OCI-LY7 (cell line): ENCODE data around the gene GALNT14. TPM values are rescaled to one million over a fixed set of nuclear protein-coding genes. Genes with fewer than 3 reads are reported as not detected.

Experiments
- BruUV-seq: library from RNA; stranded (reverse); fragments of 400-500 nt; replicated peaks from 2 replicates; lab custom pipeline; 2021; lab: Mats Ljungman, UMichigan
- CTCF ChIA-PET: fragments of 300-600 bp; sonication (Branson Sonifier 250); formaldehyde crosslinking; loops from one replicate; lab custom pipeline; 2022; ENCODE audit warnings: antibody characterized with exemption; ENCODE audit not compliant: unreplicated experiment; lab: Charles Lee
- POLR2A ChIA-PET: fragments of 300-600 bp; sonication (Branson Sonifier 250); formaldehyde crosslinking; loops from one replicate; lab custom pipeline; 2022; ENCODE audit warnings: antibody characterized with exemption; lab: Charles Lee
- DNase-seq: peaks from one replicate; pipeline ENCODE4 v3.0.0-alpha.2; 2015; ENCODE audit warnings: low spot score
- H2AFZ ChIP-seq: fragments of 200-600 bp; sonication (generic), shearing (Covaris generic); 2 replicates; pipeline ENCODE4 v1.6.1; 2014; ENCODE audit warnings: mild to moderate bottlenecking, antibody characterized with exemption, low read length, moderate library complexity
- H3K27ac ChIP-seq: fragments of 200-600 bp; sonication (generic); 2 replicates; pipeline ENCODE4 v1.5.1; 2014; ENCODE audit warnings: mixed run types, low read depth, mild to moderate bottlenecking, moderate library complexity, low read length, inconsistent platforms; ENCODE audit not compliant: poor library complexity, severe bottlenecking
- H3K36me3 ChIP-seq: fragments of 200-600 bp; sonication (generic); 2 replicates; pipeline ENCODE4 v1.6.1; 2014; ENCODE audit warnings: mild to moderate bottlenecking, antibody characterized with exemption, low read length, moderate library complexity, mixed read lengths; ENCODE audit not compliant: insufficient read depth
- H3K4me1 ChIP-seq: fragments of 200-600 bp; sonication (generic); 2 replicates; pipeline ENCODE4 v1.5.1; 2014; ENCODE audit warnings: mild to moderate bottlenecking, low read length; ENCODE audit not compliant: insufficient read depth, poor library complexity, severe bottlenecking
- H3K4me2 ChIP-seq: fragments of 200-600 bp; sonication (generic); 2 replicates; pipeline ENCODE4 v1.6.1; 2014; ENCODE audit warnings: mild to moderate bottlenecking, low read length
- H3K4me3 ChIP-seq: fragments of 200-600 bp; sonication (generic); 2 replicates; pipeline ENCODE4 v1.5.1; 2014; ENCODE audit warnings: mild to moderate bottlenecking, low read depth, low read length; ENCODE audit not compliant: poor library complexity, severe bottlenecking
- H3K79me2 ChIP-seq: fragments of 200-600 bp; sonication (generic); 2 replicates; pipeline ENCODE4 v1.6.1; 2016; ENCODE audit warnings: low read depth, mild to moderate bottlenecking, low read length, moderate library complexity, mixed read lengths; ENCODE audit not compliant: insufficient read depth
- H3K9me2 ChIP-seq: fragments of 200-600 bp; sonication (generic); 2 replicates; pipeline ENCODE4 v1.6.1; 2016; ENCODE audit warnings: mild to moderate bottlenecking, low read length, mixed read lengths; ENCODE audit not compliant: insufficient read depth
- H3K9me3 ChIP-seq: fragments of 200-600 bp; sonication (generic); 2 replicates; pipeline ENCODE4 v1.6.1; 2014; ENCODE audit warnings: mild to moderate bottlenecking, mixed run types, low read length, mixed read lengths
- H4K20me1 ChIP-seq: fragments of 200-600 bp; sonication (generic); 2 replicates; pipeline ENCODE4 v1.6.1; 2014; ENCODE audit warnings: mild to moderate bottlenecking, antibody characterized with exemption, low read length, moderate library complexity, mixed read lengths; ENCODE audit not compliant: insufficient read depth
- CTCF ChIP-seq: fragments of 200-600 bp; sonication (generic); conservative IDR thresholded peaks from 2 replicates; pipeline ENCODE4 v1.5.1; 2014; ENCODE audit warnings: mild to moderate bottlenecking, antibody characterized with exemption, low read length, moderate library complexity, mixed read lengths
- EZH2phosphoT487 ChIP-seq: fragments of 200-600 bp; sonication (generic); IDR thresholded peaks from 2 replicates; pipeline ENCODE4 v1.6.1; 2018; ENCODE audit warnings: low read depth, borderline replicate concordance, mild to moderate bottlenecking, mixed run types, antibody characterized with exemption, low read length, moderate library complexity, mixed read lengths
- intact Hi-C: fragments of 100-400 bp; cut with micrococcal nuclease; formaldehyde crosslinking; loops from one replicate; pipeline ENCODE4 v1.10.0; 2022; ENCODE audit not compliant: unreplicated experiment
- total RNA-seq, 2 experiments: library from RNA; depleted of rRNA in 1 of 2; stranded (reverse); fragments of >200 nt in 1 of 2; shearing (Covaris generic) in 1 of 2; gene quantifications; 2 replicates each; pipeline ENCODE4 v1.2.3, GENCODE V29; 2014 to 2022

GALNT14 gene
- total RNA-seq, 2 experiments from 2014 or later: 14.8 to 25.6 TPM

GRCh38 chr2:30986231-30986580 is 152.0 kb downstream of the GALNT14 start:
- no peaks in the 10 kb centered on the region for H3K36me3 ChIP-seq
- intact Hi-C loops: no loop called here
- POLR2A ChIA-PET: no interaction called here
- no peak overlapping the region for H3K4me3 ChIP-seq
- H3K9me3 ChIP-seq: no peaks in the 10 kb centered on the region
- H3K27ac ChIP-seq: no peak overlapping the region
- DNase-seq: no peak
- H3K4me1 ChIP-seq: no peaks in the 10 kb centered on the region
- H3K9me2 ChIP-seq: no peaks in the 10 kb centered on the region
- CTCF ChIA-PET: no interaction called here
- H4K20me1 ChIP-seq: no peaks in the 10 kb centered on the region
- no peaks in the 10 kb centered on the region for H3K79me2 ChIP-seq
- no peak overlapping the region for H3K4me2 ChIP-seq
- TF ChIP-seq EZH2phosphoT487: no peak
- TF ChIP-seq CTCF: no peak
- no TSS peak for BruUV-seq
- no peak overlapping the region for H2AFZ ChIP-seq

- intact Hi-C loops: no loop called here
Measured at GRCh38 chr2:30985493-30986230, 152.6 kb downstream of the GALNT14 start.

More at GRCh38 chr2:30985493-30986230, 152.6 kb downstream of the GALNT14 start:
- Histone ChIP-seq H3K36me3 (no peaks in the 10 kb centered on the region), H3K79me2 (no peaks in the 10 kb centered on the region), H3K4me1 (no peaks in the 10 kb centered on the region), H2AFZ (no peak overlapping the region), H3K9me3 (no peaks in the 10 kb centered on the region), H3K4me2 (no peak overlapping the region), H3K9me2 (no peaks in the 10 kb centered on the region), H3K27ac (no peak overlapping the region), H3K4me3 (no peak overlapping the region), H4K20me1 (no peaks in the 10 kb centered on the region)
- no TSS peak for BruUV-seq
- POLR2A ChIA-PET: no interaction called here
- TF ChIP-seq EZH2phosphoT487 (no peak), CTCF (no peak)
- DNase-seq: no peak
- CTCF ChIA-PET: no interaction called here
